HEK293 (cell line): ENCODE results near the gene INTS6.

Experiments used
- AEBP2 ChIP-seq: fragments of 450-650 bp; formaldehyde crosslinking; IDR thresholded peaks from 2 replicates; pipeline ENCODE4 v1.5.1; 2016; ENCODE audit warnings: missing biosample characterization, missing genetic modification characterization, borderline replicate concordance
- PBX3 ChIP-seq: sonication (generic); formaldehyde crosslinking; IDR thresholded peaks from 2 replicates; pipeline ENCODE4 v1.8.1; 2022; ENCODE audit warnings: mild to moderate bottlenecking, moderate library complexity, missing genetic modification reagents
- YY1 ChIP-seq: fragments of 450-650 bp; formaldehyde crosslinking; IDR thresholded peaks from 2 replicates; pipeline ENCODE4 v1.5.1; 2018; ENCODE audit warnings: missing biosample characterization, missing genetic modification characterization
- ZNF133 ChIP-seq: fragments of 450-650 bp; formaldehyde crosslinking; IDR thresholded peaks from 2 replicates; pipeline ENCODE4 v1.5.1; 2016; ENCODE audit warnings: missing biosample characterization, missing genetic modification characterization
- ZNF184 ChIP-seq: fragments of 450-650 bp; IDR thresholded peaks from 2 replicates; pipeline ENCODE4 v1.5.1; 2018; ENCODE audit warnings: missing biosample characterization, mild to moderate bottlenecking, missing genetic modification characterization
- ZNF302 ChIP-seq: fragments of 450-650 bp; formaldehyde crosslinking; IDR thresholded peaks from 2 replicates; pipeline ENCODE4 v1.5.1; 2016; ENCODE audit warnings: missing biosample characterization, missing genetic modification characterization, low read depth
- ZNF610 ChIP-seq: fragments of 450-650 bp; formaldehyde crosslinking; IDR thresholded peaks from 2 replicates; pipeline ENCODE4 v1.5.1; 2016; ENCODE audit warnings: missing biosample characterization, missing genetic modification characterization, borderline replicate concordance
- ZNF629 ChIP-seq: fragments of 450-650 bp; formaldehyde crosslinking; IDR thresholded peaks from 2 replicates; pipeline ENCODE4 v1.5.1; 2017; ENCODE audit warnings: missing biosample characterization, missing genetic modification characterization
- ZNF747 ChIP-seq: fragments of 450-650 bp; formaldehyde crosslinking; IDR thresholded peaks from 2 replicates; pipeline ENCODE4 v1.5.1; 2016; ENCODE audit warnings: missing biosample characterization, missing genetic modification characterization
- ZNF785 ChIP-seq: fragments of 450-650 bp; formaldehyde crosslinking; IDR thresholded peaks from 2 replicates; pipeline ENCODE4 v1.5.1; 2016; ENCODE audit warnings: missing biosample characterization, missing genetic modification characterization
- TF ChIP-seq, protein P1 (sequence below): fragments of 450-650 bp; formaldehyde crosslinking; IDR thresholded peaks from 2 replicates; pipeline ENCODE4 v1.5.1; 2016; ENCODE audit warnings: missing biosample characterization, missing genetic modification characterization
- TF ChIP-seq, protein P2 (sequence below): fragments of 450-650 bp; formaldehyde crosslinking; IDR thresholded peaks from 2 replicates; pipeline ENCODE4 v1.5.1; 2016; ENCODE audit warnings: missing biosample characterization, missing genetic modification characterization

- TF ChIP-seq, protein P1, sequence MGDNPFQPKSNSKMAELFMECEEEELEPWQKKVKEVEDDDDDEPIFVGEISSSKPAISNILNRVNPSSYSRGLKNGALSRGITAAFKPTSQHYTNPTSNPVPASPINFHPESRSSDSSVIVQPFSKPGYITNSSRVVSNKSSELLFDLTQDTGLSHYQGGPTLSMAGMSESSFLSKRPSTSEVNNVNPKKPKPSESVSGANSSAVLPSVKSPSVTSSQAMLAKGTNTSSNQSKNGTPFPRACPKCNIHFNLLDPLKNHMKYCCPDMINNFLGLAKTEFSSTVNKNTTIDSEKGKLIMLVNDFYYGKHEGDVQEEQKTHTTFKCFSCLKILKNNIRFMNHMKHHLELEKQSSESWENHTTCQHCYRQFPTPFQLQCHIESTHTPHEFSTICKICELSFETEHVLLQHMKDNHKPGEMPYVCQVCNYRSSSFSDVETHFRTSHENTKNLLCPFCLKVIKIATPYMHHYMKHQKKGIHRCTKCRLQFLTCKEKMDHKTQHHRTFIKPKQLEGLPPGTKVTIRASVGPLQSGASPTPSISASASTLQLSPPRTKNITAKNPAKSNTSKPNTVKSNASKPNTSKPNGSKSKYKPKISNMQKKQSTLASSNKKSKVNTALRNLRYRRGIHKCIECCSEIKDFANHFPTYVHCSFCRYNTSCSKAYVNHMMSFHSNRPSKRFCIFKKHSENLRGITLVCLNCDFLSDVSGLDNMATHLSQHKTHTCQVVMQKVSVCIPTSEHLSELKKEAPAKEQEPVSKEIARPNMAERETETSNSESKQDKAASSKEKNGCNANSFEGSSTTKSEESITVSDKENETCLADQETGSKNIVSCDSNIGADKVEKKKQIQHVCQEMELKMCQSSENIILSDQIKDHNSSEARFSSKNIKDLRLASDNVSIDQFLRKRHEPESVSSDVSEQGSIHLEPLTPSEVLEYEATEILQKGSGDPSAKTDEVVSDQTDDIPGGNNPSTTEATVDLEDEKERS (tag by site-specific recombination): no peak
- TF ChIP-seq ZNF747: no peak
- TF ChIP-seq, protein P2, sequence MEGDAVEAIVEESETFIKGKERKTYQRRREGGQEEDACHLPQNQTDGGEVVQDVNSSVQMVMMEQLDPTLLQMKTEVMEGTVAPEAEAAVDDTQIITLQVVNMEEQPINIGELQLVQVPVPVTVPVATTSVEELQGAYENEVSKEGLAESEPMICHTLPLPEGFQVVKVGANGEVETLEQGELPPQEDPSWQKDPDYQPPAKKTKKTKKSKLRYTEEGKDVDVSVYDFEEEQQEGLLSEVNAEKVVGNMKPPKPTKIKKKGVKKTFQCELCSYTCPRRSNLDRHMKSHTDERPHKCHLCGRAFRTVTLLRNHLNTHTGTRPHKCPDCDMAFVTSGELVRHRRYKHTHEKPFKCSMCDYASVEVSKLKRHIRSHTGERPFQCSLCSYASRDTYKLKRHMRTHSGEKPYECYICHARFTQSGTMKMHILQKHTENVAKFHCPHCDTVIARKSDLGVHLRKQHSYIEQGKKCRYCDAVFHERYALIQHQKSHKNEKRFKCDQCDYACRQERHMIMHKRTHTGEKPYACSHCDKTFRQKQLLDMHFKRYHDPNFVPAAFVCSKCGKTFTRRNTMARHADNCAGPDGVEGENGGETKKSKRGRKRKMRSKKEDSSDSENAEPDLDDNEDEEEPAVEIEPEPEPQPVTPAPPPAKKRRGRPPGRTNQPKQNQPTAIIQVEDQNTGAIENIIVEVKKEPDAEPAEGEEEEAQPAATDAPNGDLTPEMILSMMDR (tag by site-specific recombination): no peak
- no peak for TF ChIP-seq ZNF184 (tag by site-specific recombination)
- TF ChIP-seq ZNF133 (tag by site-specific recombination): no peak
- no peak for TF ChIP-seq PBX3 (CRISPR knock-in tag)
- TF ChIP-seq ZNF302: no peak
- no peak for TF ChIP-seq ZNF785 (tag by site-specific recombination)
- TF ChIP-seq ZNF629 (tag by site-specific recombination): no peak
- no peak for TF ChIP-seq YY1 (tag by site-specific recombination)
- no peak for TF ChIP-seq AEBP2 (tag by site-specific recombination)
- TF ChIP-seq ZNF610 (tag by site-specific recombination): no peak
Measured at GRCh38 chr13:51477149-51477548, 24.3 kb upstream of the INTS6 start.
